ENCODE results near the gene MRPL40. TPM values are rescaled to one million over a fixed set of nuclear protein-coding genes. Genes with fewer than 3 reads are reported as not detected.

MRPL40 gene
- total and polyA plus RNA-seq, 2 of the 13 experiments (the other 11 are each of a cell fraction or from before 2014, with no cell fraction given), result 42.7 to 79.7 TPM

DNA sequence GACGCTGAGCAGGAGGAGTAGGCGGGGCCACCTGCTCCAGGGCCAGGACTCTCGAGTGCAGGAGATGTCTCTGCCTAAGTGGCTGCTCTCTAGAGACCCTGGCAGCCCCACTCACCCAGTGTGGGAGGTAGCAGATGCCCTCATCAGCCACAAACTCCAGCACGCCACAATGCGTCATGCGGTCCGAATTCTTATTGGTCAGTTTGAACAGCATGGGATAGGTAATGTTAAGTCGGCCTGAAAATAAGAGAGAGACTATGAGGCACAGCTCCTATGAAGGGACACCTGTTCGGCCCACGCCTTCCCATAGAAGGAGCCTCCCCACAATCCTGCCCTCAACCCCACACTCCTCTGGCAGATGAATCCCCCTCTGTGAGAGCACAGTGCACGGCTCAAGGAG is 39.2 kb downstream of the MRPL40 start:
- Histone ChIP-seq H3K27ac (ENCODE audit: extremely low read length, insufficient read depth, low read length) (no peak overlapping the region), H3K4me3 (replicated peaks in 1 of 3; ENCODE audit: insufficient read depth in 1 of 3, low read depth in 2 of 3, low read length in 3 of 3) (no peak overlapping the region), H3K9me3 (ENCODE audit: low read length) (no peaks in the 10 kb centered on the region), H3K9ac (ENCODE audit: insufficient read depth, low read depth, low read length) (no peak overlapping the region), H3K79me2 (ENCODE audit: insufficient read depth, low read length) (peaks cover 23% of the 10 kb centered on the region), H3K4me1 (ENCODE audit: insufficient read depth, low read length) (peaks cover 6% of the 10 kb centered on the region; the same call in 1 of the 2 replicates), H4K20me1 (ENCODE audit: insufficient read depth, low read length) (no peaks in the 10 kb centered on the region; the same call in 1 of the 2 replicates), H2AFZ (ENCODE audit: low read length) (no peak overlapping the region), H3K36me3 (replicated peaks in 1 of 2; ENCODE audit: control insufficient read depth in 1 of 2, insufficient read depth in 2 of 2, low read length in 2 of 2) (peaks cover 30 to 78% of the 10 kb centered on the region in 2 experiments), H3K27me3 (ENCODE audit: control insufficient read depth in 1 of 2, insufficient read depth in 2 of 2, low read length in 2 of 2) (no peaks in the 10 kb centered on the region), H3K4me2 (ENCODE audit: low read depth, low read length) (no peak overlapping the region)
- BruUV-seq (replicated peaks), result no TSS peak
- 99% methylated on average over 8 of the region's 11 CpGs for WGBS (ENCODE audit: low lambda C conversion rate)
- ChIA-PET POLR2A (no interaction called here), CTCF (ENCODE audit: low intra/inter-chr PET ratio, low total read pairs) (no interaction called here)
- TF ChIP-seq ZNF121 (CRISPR knock-in tag; IDR thresholded peaks at IDR 0.05), result no peak
- TF ChIP-seq ZNF569 (CRISPR knock-in tag; IDR thresholded peaks at IDR 0.05; ENCODE audit: borderline replicate concordance), result no peak
- TF ChIP-seq SMAD3 (CRISPR knock-in tag; IDR thresholded peaks at IDR 0.05), result no peak
- TF ChIP-seq ZNF883 (CRISPR knock-in tag; IDR thresholded peaks at IDR 0.05; ENCODE audit: not compliant biosample characterization), result no peak
- no peak for TF ChIP-seq ATRX (CRISPR knock-in tag; IDR thresholded peaks at IDR 0.05; ENCODE audit: borderline replicate concordance)
- no peak for TF ChIP-seq ARNT (IDR thresholded peaks at IDR 0.05)
- intact Hi-C loops (cut with micrococcal nuclease; ENCODE audit: unreplicated experiment), result loop anchor here (10.0 kb wide), 2 partner anchors 163 to 167 kb away; no protein-coding TSS in a partner anchor
- in situ Hi-C loops (cut with HindIII; ENCODE audit: extremely low pct_ligation_motif_present, low pct_unique_long_range_greater_than_20kb), result loop anchor here (10.0 kb wide), 1 partner anchor 177 kb away; the partner anchor contains the start of gene CLTCL1
- FAIRE-seq (no peak), DNase-seq (ENCODE audit: low spot score) (no peak), ATAC-seq (no peak)

- no peak for FAIRE-seq
- no TSS peak for BruUV-seq (replicated peaks)
- no peak for TF ChIP-seq MZF1 (CRISPR knock-in tag; IDR thresholded peaks at IDR 0.05; ENCODE audit: borderline replicate concordance)
- TF ChIP-seq, protein P1, sequence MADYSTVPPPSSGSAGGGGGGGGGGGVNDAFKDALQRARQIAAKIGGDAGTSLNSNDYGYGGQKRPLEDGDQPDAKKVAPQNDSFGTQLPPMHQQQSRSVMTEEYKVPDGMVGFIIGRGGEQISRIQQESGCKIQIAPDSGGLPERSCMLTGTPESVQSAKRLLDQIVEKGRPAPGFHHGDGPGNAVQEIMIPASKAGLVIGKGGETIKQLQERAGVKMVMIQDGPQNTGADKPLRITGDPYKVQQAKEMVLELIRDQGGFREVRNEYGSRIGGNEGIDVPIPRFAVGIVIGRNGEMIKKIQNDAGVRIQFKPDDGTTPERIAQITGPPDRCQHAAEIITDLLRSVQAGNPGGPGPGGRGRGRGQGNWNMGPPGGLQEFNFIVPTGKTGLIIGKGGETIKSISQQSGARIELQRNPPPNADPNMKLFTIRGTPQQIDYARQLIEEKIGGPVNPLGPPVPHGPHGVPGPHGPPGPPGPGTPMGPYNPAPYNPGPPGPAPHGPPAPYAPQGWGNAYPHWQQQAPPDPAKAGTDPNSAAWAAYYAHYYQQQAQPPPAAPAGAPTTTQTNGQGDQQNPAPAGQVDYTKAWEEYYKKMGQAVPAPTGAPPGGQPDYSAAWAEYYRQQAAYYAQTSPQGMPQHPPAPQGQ (CRISPR knock-in tag; IDR thresholded peaks at IDR 0.05; ENCODE audit: borderline replicate concordance), result no peak
- TF ChIP-seq MIER3 (CRISPR knock-in tag; IDR thresholded peaks at IDR 0.05; ENCODE audit: borderline replicate concordance), result no peak
- TF ChIP-seq, protein P2, sequence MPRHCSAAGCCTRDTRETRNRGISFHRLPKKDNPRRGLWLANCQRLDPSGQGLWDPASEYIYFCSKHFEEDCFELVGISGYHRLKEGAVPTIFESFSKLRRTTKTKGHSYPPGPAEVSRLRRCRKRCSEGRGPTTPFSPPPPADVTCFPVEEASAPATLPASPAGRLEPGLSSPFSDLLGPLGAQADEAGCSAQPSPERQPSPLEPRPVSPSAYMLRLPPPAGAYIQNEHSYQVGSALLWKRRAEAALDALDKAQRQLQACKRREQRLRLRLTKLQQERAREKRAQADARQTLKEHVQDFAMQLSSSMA (CRISPR knock-in tag; IDR thresholded peaks at IDR 0.05), result no peak
- TF ChIP-seq ZNF570 (CRISPR knock-in tag; IDR thresholded peaks at IDR 0.05; ENCODE audit: borderline replicate concordance), result no peak
- TF ChIP-seq, protein P3, sequence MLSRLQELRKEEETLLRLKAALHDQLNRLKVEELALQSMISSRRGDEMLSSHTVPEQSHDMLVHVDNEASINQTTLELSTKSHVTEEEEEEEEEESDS (CRISPR knock-in tag; IDR thresholded peaks at IDR 0.05; ENCODE audit: borderline replicate concordance), result no peak
- no peak for TF ChIP-seq MEF2D (CRISPR knock-in tag; IDR thresholded peaks at IDR 0.05)
- TF ChIP-seq HNRNPK (IDR thresholded peaks at IDR 0.05; ENCODE audit: low read depth, low read length, poor library complexity, severe bottlenecking), result no peak
- no peak for TF ChIP-seq ZNF629 (CRISPR knock-in tag; conservative IDR thresholded peaks at IDR 0.05)
- TF ChIP-seq GZF1 (CRISPR knock-in tag; IDR thresholded peaks at IDR 0.05), result no peak
Observed at GRCh38 chr22:19472233-19472632, 39.9 kb downstream of the MRPL40 start.

More at GRCh38 chr22:19472233-19472632, 39.9 kb downstream of the MRPL40 start:
- CTCF ChIA-PET (ENCODE audit: low intra/inter-chr PET ratio, low total read pairs), result no interaction called here
- Histone ChIP-seq H3K79me2 (ENCODE audit: insufficient read depth, low read length) (peaks cover 27% of the 10 kb centered on the region), H3K9ac (ENCODE audit: insufficient read depth, low read depth, low read length) (no peak overlapping the region), H3K27ac (ENCODE audit: extremely low read length, insufficient read depth, low read length) (no peak overlapping the region), H3K9me3 (ENCODE audit: low read length) (no peaks in the 10 kb centered on the region), H3K4me1 (ENCODE audit: insufficient read depth, low read length) (peaks cover 10% of the 10 kb centered on the region), H2AFZ (ENCODE audit: low read length) (no peak overlapping the region), H3K27me3 (ENCODE audit: control insufficient read depth in 1 of 2, insufficient read depth in 2 of 2, low read length in 2 of 2) (no peaks in the 10 kb centered on the region), H3K4me3 (replicated peaks in 1 of 3; ENCODE audit: insufficient read depth in 1 of 3, low read depth in 2 of 3, low read length in 3 of 3) (no peak overlapping the region), H3K4me2 (ENCODE audit: low read depth, low read length) (no peak overlapping the region), H3K36me3 (replicated peaks in 1 of 2; ENCODE audit: control insufficient read depth in 1 of 2, insufficient read depth in 2 of 2, low read length in 2 of 2) (peaks cover 26 to 71% of the 10 kb centered on the region in 2 experiments), H4K20me1 (ENCODE audit: insufficient read depth, low read length) (peaks cover 2% of the 10 kb centered on the region; the same call in 1 of the 2 replicates)
- in situ Hi-C loops (cut with HindIII; ENCODE audit: extremely low pct_ligation_motif_present, low pct_unique_long_range_greater_than_20kb), result loop anchor here (10.0 kb wide), 1 partner anchor 177 kb away; the partner anchor contains the start of gene CLTCL1
- intact Hi-C loops (cut with micrococcal nuclease; ENCODE audit: unreplicated experiment), result loop anchor here (10.0 kb wide), 2 partner anchors 163 to 167 kb away; no protein-coding TSS in a partner anchor
- POLR2A ChIA-PET, result no interaction called here
- DNase-seq (ENCODE audit: low spot score) (no peak), ATAC-seq (no peak)
- WGBS (ENCODE audit: low lambda C conversion rate), result over 99% methylated on average over 8 of the region's 8 CpGs
